Activated naive CD4-positive, alpha-beta T cell treated with anti-CD3 and anti-CD28 coated beads, Interleukin-2, amount 10 ng/mL, durations not matched to agents 7 days and 5 days (primary cell): Measurements from ENCODE around the gene ANKRD18A.
"Not testable (repeated sequence)": the region's sequence is repeated elsewhere in the genome, so short reads cannot be mapped to it uniquely, and the experiment has no call there.

Source experiments
- CTCF ChIA-PET: fragments of 350-600 bp; sonication (Branson Sonifier 250); formaldehyde crosslinking; loops from one replicate; lab custom pipeline; 2021; ENCODE audit warnings: antibody characterized with exemption; lab: Charles Lee
- DNase-seq: peaks from one replicate; pipeline ENCODE4 v3.0.0-alpha.2; 2020
- H3K27ac Mint-ChIP-seq: one replicate; pipeline ENCODE4 v1.8.0; 2021; ENCODE audit warnings: mild to moderate bottlenecking, moderate library complexity, mixed read lengths
- H3K27me3 Mint-ChIP-seq: one replicate; pipeline ENCODE4 v1.8.0; 2021; ENCODE audit warnings: mild to moderate bottlenecking, mixed read lengths
- H3K36me3 Mint-ChIP-seq: one replicate; pipeline ENCODE4 v1.8.0; 2021; ENCODE audit warnings: mixed read lengths
- H3K4me1 Mint-ChIP-seq: one replicate; pipeline ENCODE4 v1.8.0; 2021; ENCODE audit warnings: mixed read lengths
- H3K4me3 Mint-ChIP-seq: one replicate; pipeline ENCODE4 v1.8.0; 2021; ENCODE audit warnings: mild to moderate bottlenecking, moderate library complexity, mixed read lengths
- H3K9me3 Mint-ChIP-seq: one replicate; pipeline ENCODE4 v1.8.0; 2021; ENCODE audit warnings: mixed read lengths

ANKRD18A gene

DNA sequence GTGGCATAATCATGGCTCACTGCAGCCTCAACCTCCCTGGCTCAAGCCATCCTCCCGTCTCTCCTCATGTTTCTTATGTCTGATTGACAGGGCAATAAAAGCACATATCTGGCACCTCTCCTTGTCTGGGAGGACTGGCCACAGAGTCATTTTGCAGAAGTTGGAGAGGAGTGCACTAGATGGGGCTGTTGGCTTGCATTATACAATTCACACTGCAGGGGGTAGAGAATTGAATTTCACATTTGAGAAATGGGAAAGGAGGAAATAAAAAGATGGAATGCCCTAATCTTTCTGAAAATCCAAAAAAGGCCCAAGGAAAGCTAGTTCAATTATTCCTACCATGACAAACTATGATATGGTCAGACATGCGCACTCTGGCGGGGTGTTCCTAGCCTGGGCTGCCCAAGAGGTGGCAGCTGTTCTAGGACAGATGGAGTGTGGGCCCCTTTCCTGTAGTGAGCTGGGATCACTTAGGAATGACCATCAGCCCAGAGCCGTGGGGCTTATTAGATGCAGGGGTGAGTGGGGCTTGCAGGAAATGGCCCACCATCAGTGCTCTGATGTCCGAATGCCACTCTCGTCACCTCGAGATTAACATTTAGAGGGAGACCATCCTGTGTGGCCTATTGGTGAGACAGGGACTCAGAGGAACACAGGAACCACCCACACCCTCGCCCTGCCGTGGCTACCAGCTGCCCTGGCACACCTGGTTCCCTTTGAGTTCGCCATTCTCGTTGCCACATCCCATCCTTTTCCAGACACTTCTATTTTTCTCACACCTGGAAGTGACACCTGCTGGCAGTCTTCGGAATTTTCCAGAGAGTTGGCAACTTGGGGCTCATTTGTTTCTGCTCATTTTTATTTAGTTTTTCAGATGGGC lies 21.8 kb upstream of the ANKRD18A start:
- Mint-ChIP-seq H3K9me3 (no peaks in the 10 kb centered on the region), H3K27ac (no peak overlapping the region), H3K36me3 (no peaks in the 10 kb centered on the region), H3K27me3 (no peaks in the 10 kb centered on the region), H3K4me3 (no peak overlapping the region), H3K4me1 (no peaks in the 10 kb centered on the region)
- CTCF ChIA-PET: interaction anchor here (0.6 to 1.3 kb wide), 3 partner anchors 10 to 30 kb away, joined by 3 to 4 read pairs (median 4); no protein-coding TSS in a partner anchor
- DNase-seq: no peak

DNA sequence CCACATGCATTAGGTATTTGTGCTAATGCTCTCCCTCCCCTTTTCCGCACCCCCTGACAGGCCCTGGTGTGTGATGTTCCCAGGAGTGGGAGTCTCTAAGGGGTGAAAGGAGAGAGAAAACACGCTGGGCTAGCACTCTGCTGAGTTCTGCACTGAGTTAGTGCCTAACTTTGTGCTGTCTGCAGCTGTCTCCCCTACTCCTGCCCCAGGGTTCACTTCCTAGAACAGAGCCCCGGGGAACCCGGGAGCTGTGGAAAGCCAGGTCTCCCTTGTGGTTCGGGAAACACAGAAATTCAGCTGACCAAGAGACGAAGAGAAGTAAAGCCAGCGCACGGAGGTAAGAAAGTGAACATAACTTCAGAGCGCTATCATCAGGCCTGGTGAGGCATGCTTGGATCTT lies 20.7 kb upstream of the ANKRD18A start:
- H3K4me3 Mint-ChIP-seq: no peak overlapping the region
- no peaks in the 10 kb centered on the region for H3K36me3 Mint-ChIP-seq
- no peaks in the 10 kb centered on the region for H3K4me1 Mint-ChIP-seq
- H3K9me3 Mint-ChIP-seq: no peaks in the 10 kb centered on the region
- CTCF ChIA-PET: interaction anchor here (0.6 kb wide), 1 partner anchor 9 kb away, joined by 4 read pairs; no protein-coding TSS in a partner anchor
- H3K27me3 Mint-ChIP-seq: peaks cover 2% of the 10 kb centered on the region
- H3K27ac Mint-ChIP-seq: no peak overlapping the region
- DNase-seq: no peak

DNA sequence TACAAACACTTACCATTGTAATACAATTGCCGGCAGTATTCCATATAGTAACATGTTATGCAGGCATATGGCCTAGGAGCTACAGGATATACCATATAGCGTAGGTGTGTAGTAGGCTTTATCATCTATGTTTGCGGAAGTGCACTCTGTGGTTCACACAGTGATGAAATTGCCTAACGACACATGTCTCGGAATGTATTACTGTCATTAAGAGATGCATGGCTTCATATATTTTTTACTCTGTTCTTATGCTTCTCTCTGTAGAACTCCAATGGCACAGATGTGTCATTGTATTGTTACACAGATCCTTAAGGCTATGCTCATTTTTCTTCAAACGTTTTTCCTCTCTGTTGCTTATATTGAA lies 19.2 kb upstream of the ANKRD18A start:
- Mint-ChIP-seq H3K27ac (no peak overlapping the region), H3K4me3 (no peak overlapping the region), H3K27me3 (peaks cover 4% of the 10 kb centered on the region), H3K9me3 (no peaks in the 10 kb centered on the region), H3K4me1 (no peaks in the 10 kb centered on the region), H3K36me3 (no peaks in the 10 kb centered on the region)
- CTCF ChIA-PET: no interaction called here
- DNase-seq: no peak

DNA sequence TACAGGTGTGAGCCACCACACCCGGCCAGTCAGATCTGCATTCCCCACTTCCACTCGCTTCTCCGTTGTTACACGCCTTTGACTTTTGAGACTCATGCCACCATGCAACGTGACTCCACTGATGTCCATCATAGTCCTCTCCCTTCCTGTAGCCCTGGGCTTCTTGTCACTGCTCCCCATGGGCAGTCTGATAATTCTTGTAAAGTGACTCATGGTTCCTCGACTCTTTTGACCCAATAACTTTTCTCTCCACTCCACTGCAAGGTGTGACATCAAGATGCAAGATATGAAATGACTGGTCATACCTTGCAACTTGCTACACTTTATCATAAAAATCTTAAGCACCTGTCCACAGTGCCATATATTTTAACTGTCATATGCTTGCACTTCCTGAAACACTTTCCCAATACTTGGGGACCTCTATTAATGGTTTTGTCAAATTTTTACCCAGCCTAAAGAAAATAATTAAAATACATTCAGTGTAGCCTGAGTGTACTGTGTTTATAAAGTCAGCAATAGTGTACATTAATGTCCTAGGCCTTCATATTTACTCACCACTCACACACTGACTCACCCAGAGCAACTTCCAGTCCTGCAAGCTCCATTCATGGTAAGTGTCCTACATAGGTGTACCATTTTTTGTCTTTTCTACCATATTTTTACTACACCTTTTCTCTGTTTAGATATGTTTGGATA lies 18.6 kb upstream of the ANKRD18A start:
- no peak overlapping the region for H3K27ac Mint-ChIP-seq
- no peaks in the 10 kb centered on the region for H3K36me3 Mint-ChIP-seq
- no peaks in the 10 kb centered on the region for H3K9me3 Mint-ChIP-seq
- H3K27me3 Mint-ChIP-seq: peaks cover 4% of the 10 kb centered on the region
- CTCF ChIA-PET: no interaction called here
- no peak for DNase-seq
- H3K4me1 Mint-ChIP-seq: no peaks in the 10 kb centered on the region
- no peak overlapping the region for H3K4me3 Mint-ChIP-seq

DNA sequence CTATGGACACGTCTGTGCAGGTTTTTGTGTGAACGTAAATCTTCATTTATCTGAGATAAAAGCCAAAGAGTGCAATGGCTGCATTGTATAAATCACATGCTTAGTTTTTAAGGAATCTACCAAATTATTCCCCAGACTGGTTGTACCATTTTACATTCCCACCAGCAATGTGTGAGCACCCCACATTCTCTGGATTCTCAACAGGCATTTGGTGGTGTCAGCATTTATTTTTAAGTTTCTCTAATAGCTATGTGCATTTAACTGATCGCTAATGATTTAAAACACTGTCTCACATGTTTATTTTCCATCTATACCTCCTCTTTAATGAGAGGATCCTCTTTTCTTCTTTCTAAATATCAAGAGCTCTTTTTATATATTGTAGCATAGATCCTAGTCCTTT lies 13.9 kb upstream of the ANKRD18A start:
- H3K4me3 Mint-ChIP-seq: no peak overlapping the region
- peaks cover 4% of the 10 kb centered on the region for H3K27me3 Mint-ChIP-seq
- no peaks in the 10 kb centered on the region for H3K4me1 Mint-ChIP-seq
- DNase-seq: no peak
- H3K9me3 Mint-ChIP-seq: no peaks in the 10 kb centered on the region
- H3K27ac Mint-ChIP-seq: no peak overlapping the region
- H3K36me3 Mint-ChIP-seq: no peaks in the 10 kb centered on the region
- CTCF ChIA-PET: no interaction called here

DNA sequence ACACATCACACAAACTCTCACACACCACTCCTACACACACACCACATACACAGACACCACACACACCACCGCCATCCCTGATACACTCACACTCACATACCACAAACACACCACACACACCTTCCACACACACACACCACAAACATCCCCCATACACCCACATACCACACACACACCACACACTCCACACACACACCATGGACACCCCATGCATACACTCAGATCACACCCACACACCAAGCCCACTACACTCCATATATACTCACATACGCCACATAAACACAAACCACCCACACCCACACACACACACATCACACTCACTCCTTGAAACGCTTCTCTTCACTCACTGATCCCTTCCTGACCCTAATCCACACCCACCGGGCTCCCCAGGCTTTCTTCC lies 9.1 kb upstream of the ANKRD18A start:
- Mint-ChIP-seq H3K9me3 (no peaks in the 10 kb centered on the region), H3K27me3 (no peaks in the 10 kb centered on the region), H3K4me1 (no peaks in the 10 kb centered on the region), H3K27ac (no peak overlapping the region), H3K36me3 (no peaks in the 10 kb centered on the region), H3K4me3 (no peak overlapping the region)
- DNase-seq: no peak
- CTCF ChIA-PET: no interaction called here

DNA sequence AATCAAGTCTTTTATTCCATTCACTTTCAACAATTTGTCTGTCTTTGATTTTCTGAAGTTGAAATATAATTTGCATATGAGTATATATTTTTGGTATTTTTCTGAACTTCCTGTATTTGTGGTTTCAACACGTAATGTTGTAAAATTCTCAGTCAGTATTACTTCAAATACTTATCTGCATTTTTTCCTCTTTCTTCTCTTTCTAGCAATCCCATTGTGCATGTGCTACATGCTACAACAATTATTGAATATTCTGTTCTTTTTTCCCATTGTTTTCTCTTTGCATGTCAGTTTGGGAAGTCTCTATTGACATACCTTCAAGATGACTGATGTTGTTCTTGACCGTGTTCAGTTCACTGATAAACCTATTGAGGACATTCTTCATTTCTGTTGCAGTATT lies 5.6 kb upstream of the ANKRD18A start:
- DNase-seq: no peak
- Mint-ChIP-seq H3K27me3 (peaks cover 25% of the 10 kb centered on the region), H3K36me3 (no peaks in the 10 kb centered on the region), H3K27ac (no peak overlapping the region), H3K4me3 (no peak overlapping the region), H3K4me1 (peaks cover 10% of the 10 kb centered on the region), H3K9me3 (peaks cover 2% of the 10 kb centered on the region)
- CTCF ChIA-PET: no interaction called here

DNA sequence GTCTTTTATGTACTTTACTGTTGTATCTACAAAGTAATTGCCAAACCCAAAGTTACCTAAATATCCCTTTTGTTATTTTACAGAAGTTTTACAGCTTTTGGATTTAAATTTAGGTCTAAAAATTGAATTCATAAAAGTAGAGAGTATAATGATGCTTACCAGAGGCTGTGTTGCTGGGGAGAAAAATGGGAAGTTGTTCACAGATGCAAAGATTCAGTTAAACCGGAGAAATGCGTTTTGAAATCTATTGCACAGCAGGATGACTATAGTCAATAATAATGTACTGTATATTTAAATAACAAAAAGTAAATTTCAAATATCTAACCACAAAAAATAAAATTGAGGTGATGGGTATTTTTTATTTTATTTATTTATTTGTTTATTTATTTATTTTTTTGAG lies 2.6 kb upstream of the ANKRD18A start:
- no peaks in the 10 kb centered on the region for H3K36me3 Mint-ChIP-seq
- CTCF ChIA-PET: no interaction called here
- H3K27me3 Mint-ChIP-seq: peaks cover 40% of the 10 kb centered on the region
- H3K4me3 Mint-ChIP-seq: peak overlapping the region; percentile 73
- H3K4me1 Mint-ChIP-seq: peaks cover 17% of the 10 kb centered on the region
- peaks cover 2% of the 10 kb centered on the region for H3K9me3 Mint-ChIP-seq
- H3K27ac Mint-ChIP-seq: no peak overlapping the region
- no peak for DNase-seq

DNA sequence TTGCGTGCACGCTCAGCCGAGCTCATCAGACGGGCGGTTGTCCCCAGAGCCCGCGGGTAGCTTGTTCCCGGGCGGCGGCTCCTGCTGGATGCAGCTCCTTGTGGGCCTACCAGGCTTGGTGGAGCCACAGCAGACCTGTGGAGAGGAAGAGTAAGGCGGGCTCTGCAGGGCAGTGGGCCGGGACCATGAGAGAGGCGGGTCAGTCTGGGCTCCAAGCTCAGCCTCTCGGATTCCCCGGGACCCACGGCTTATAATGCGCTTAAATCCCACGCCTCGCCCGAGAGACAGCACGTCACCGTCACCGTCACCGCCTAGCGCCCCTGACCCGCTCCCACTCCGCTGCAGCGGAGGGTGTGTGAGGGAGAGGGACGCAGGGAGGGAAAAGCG lies 1.9 kb upstream of the ANKRD18A start:
- peak; percentile 27 for DNase-seq
- peaks cover 17% of the 10 kb centered on the region for H3K4me1 Mint-ChIP-seq
- no peaks in the 10 kb centered on the region for H3K36me3 Mint-ChIP-seq
- CTCF ChIA-PET: no interaction called here
- H3K27me3 Mint-ChIP-seq: peaks cover 40% of the 10 kb centered on the region
- peak overlapping the region; percentile 37 for H3K27ac Mint-ChIP-seq
- H3K4me3 Mint-ChIP-seq: peak overlapping the region; percentile 73
- peaks cover 2% of the 10 kb centered on the region for H3K9me3 Mint-ChIP-seq

DNA sequence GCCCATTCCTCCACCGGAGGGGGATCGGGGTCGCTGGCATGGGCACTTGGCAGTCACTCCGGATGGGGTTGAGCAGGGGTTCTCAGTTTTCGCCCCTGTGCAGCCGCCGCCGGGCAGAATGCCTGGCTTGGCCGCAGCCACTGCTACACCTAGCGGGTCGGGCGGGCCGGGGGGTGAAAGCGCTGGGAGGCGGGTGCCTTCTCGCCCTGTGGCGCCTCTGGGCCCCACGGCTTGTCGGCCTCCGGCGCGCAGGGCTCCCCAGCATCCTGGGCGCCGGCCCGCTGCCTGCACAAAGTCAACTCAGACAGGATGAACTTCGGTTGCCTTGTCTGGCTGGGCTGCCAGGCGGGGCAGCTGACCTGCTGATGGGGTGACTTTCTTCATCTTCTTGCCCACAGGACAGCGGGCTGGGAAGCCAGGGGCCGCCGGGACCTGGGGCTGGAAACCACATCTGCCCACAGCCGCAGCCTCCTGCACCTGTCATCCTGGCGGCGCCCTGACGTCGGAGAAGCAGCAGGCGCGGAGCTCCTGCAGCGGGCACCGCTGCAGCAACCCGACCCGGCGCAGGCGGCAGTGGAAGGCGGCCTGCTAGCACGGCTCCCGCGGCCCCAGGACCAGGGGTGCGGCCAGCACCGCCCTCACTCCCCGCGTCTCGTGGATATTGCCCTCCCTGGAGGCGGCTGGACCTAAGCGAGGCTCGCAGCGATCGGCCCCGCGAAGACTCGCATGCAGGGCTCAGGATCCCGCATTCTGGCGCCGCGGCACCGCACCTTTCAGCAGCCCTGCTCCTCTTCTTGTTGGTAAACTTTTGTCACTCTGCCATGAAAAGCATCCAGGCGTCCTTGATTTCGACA lies 1.3 kb upstream of the ANKRD18A start:
- Mint-ChIP-seq H3K27me3 (peaks cover 40% of the 10 kb centered on the region), H3K4me3 (peak overlapping the region; percentile 73), H3K27ac (peak overlapping the region; percentile 37), H3K36me3 (no peaks in the 10 kb centered on the region), H3K9me3 (peaks cover 2% of the 10 kb centered on the region), H3K4me1 (peaks cover 17% of the 10 kb centered on the region)
- CTCF ChIA-PET: interaction anchor here (0.7 kb wide), 1 partner anchor 21 kb away, joined by 4 read pairs; no protein-coding TSS in a partner anchor
- DNase-seq: peak; percentile 56

DNA sequence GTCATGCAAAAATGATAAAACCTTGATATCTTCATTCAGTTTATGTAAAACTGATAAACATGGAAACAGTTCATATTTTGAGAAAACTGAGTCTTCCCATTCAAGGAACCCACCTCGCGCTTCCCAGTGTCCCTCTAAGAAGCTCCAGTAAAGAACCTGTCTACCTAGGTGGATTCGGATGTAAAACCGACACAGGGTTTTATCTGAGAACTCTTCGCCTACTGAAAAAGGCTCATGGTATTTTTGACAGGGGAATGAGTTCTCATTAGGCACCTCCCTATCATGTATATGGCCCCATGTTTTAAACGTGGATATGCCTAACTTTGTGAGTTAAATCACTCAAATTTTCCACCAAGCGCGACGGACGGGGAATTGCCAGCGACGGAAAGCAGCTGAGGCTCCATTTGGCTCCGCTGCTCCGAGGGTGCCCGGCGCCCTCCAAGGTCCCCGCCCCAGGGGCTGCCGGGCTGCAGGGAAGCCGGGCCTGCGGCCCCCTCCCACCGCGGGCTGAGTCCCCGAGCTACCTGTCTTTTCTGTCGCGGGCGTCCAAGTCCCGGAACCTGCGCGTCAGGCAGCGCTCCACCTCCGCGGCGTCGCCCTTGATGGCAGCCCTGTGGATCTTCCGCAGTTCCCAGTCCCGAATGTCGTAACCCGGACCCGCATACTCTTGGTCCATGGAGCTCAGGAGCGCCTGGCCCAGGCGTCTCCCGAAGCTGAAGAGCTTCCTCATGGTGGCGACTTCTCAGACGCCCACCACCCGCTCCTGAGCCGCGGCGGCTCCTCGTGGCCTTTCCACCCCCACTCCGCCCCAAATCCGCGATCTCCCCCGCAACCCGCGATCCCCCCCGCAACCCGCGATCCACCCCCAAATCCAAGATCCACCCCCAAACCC lies 594 bp downstream of the ANKRD18A start:
- DNase-seq: peak; percentile 39
- Mint-ChIP-seq H3K27me3 (peaks cover 40% of the 10 kb centered on the region), H3K36me3 (no peaks in the 10 kb centered on the region), H3K4me1 (peaks cover 17% of the 10 kb centered on the region), H3K27ac (no peak overlapping the region), H3K4me3 (peak overlapping the region; percentile 86), H3K9me3 (peaks cover 2% of the 10 kb centered on the region)
- CTCF ChIA-PET: interaction anchor here (0.5 kb wide), 1 partner anchor 45 kb away, joined by 4 read pairs; no protein-coding TSS in a partner anchor

DNA sequence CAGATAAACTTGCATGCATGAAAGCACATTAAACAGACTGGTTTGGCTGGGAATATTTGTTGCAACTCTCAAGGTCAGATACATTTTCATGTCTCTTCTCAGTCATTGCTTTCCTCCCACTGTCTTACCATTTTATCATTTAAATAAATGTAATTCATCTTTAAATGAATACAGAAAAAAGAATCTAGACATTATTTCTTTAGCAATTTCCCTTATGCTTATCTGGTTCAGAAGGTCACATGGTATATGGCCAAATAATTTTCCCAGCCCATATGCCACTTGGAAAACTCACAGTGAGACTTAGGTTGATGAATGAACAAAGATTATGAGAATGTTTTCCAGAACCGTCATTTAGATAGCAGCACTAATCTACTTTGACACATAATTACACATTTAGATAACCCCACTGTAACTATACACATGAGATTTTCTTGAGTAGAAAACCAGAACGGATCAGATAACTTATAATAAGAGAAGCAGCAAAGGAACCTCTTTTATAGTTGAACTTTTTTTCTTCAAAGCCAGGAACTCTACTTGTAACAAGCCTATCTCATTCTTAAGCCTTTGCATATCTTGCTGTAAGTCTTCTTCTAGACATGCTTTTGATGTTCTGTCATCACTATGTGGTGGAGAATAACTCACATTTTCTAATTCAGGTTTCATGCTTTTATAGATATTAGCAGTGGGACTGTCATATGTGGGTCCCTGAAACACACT lies 22.2 kb downstream of the ANKRD18A start:
- H3K27ac Mint-ChIP-seq, H3K36me3 Mint-ChIP-seq, H3K27me3 Mint-ChIP-seq, H3K9me3 Mint-ChIP-seq, DNase-seq, CTCF ChIA-PET, H3K4me3 Mint-ChIP-seq, H3K4me1 Mint-ChIP-seq: not testable (repeated sequence)

DNA sequence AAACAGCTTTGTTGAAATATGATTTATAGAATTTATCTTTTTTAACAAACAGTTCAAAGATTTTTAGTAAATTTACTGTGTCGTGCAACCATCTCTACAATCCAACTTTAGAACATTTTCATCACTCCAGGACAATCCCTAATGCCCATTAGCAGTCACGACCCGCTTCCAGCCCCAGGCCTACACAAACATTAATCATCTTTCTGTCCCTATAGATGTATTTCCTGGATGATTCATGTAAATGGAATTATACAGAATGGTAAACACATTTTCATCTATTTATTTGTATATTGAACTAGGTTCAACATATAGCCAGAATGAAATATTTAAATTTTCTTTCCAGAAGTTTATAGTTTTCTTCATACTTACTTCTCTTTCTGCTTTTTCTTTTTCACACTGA lies 25.3 kb downstream of the ANKRD18A start:
- CTCF ChIA-PET, H3K4me3 Mint-ChIP-seq, H3K36me3 Mint-ChIP-seq: not testable (repeated sequence)

More for the DNA sequence above, 25.3 kb downstream of the ANKRD18A start:
- not testable (repeated sequence) for H3K27ac Mint-ChIP-seq, H3K4me1 Mint-ChIP-seq, DNase-seq, H3K9me3 Mint-ChIP-seq, H3K27me3 Mint-ChIP-seq
